Cardiac fibroblast (primary cell): ENCODE measurements around the gene CDH23.

Experiments used
- DNase-seq, 2 donors: peaks; one replicate each; pipeline versions ENCODE4 v3.0.0 to v3.0.0-alpha.2; 2010; ENCODE audit warnings: low read depth in 2 of 2
- H3K4me3 ChIP-seq, 2 donors: replicated peaks in 1 of 2; 1 replicate in 1 of 2; 2 replicates in 1 of 2; pipeline ENCODE4 v1.5.1; 2011; ENCODE audit warnings: low read depth in 2 of 2, low read length in 2 of 2, mild to moderate bottlenecking in 2 of 2, moderate library complexity in 1 of 2
- CTCF ChIP-seq: IDR thresholded peaks from one replicate; pipeline ENCODE4 v1.5.1; 2011; ENCODE audit warnings: low read depth, mild to moderate bottlenecking, low read length, inconsistent platforms

CDH23 gene

GRCh38 chr10:71520042-71520441, 123.3 kb downstream of the CDH23 start:
- TF ChIP-seq CTCF: no peak
- DNase-seq: peak in 1 of 2 donors; percentile 20
- no peak overlapping the region for H3K4me3 ChIP-seq

- no peak for TF ChIP-seq CTCF
- H3K4me3 ChIP-seq: no peak overlapping the region
- DNase-seq: no peak
Measured at GRCh38 chr10:71521504-71522441, 125.1 kb downstream of the CDH23 start.

DNA sequence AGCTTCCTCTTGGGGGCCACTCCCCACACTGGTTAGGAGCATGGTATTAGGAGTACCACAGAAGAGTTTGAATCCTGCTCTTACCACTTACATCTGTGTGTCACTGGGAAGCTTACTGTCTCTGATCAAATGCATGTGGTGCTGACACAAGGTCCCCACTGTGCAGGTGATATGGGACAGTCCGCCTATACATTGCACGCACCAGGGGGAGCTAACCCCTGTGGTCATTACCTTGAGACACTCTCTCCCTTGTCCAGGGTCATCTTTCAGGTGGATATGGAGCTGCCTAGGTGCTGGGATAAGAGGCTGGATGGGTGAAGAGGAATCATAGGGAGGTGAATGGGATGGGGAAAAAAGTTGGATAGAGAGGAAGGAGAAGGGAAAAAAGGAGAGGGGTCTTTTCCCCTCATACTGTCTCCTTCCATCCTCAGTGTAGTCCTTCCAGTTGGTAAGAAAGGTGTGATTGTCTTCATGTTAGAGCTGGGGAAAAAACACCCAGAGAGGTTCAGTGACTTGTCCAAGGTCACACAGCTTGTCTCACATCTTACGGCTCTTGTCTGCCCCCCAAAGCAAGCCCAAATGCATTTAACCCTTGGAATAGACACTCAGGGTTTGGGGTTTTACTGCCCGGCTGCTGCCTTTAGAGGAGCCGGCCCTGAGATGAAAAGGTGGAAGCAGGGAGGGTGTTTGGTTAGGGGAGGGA, 125.9 kb downstream of the CDH23 start:
- no peak for TF ChIP-seq CTCF
- no peak overlapping the region for H3K4me3 ChIP-seq
- no peak for DNase-seq

GRCh38 chr10:71523756-71524155, 127.0 kb downstream of the CDH23 start:
- H3K4me3 ChIP-seq: no peak overlapping the region
- no peak for TF ChIP-seq CTCF
- no peak for DNase-seq

- no peak for TF ChIP-seq CTCF
- no peak overlapping the region for H3K4me3 ChIP-seq
- DNase-seq: no peak
Measured at GRCh38 chr10:71525092-71525491, 128.4 kb downstream of the CDH23 start.

GRCh38 chr10:71525721-71526120, 129.0 kb downstream of the CDH23 start:
- no peak for TF ChIP-seq CTCF
- no peak overlapping the region for H3K4me3 ChIP-seq

More at GRCh38 chr10:71525721-71526120, 129.0 kb downstream of the CDH23 start:
- DNase-seq: no peak
